ENCODE data around the gene THOC6. TPM values are rescaled to one million over a fixed set of nuclear protein-coding genes. Genes with fewer than 3 reads are reported as not detected.
"Not testable (repeated sequence)": the region's sequence is repeated elsewhere in the genome, so short reads cannot be mapped to it uniquely, and the experiment has no call there.

Gene THOC6
- polyA plus RNA-seq, 2 of the 4 experiments (the other 2 are of a cell fraction), result 32.5 to 53.2 TPM

DNA sequence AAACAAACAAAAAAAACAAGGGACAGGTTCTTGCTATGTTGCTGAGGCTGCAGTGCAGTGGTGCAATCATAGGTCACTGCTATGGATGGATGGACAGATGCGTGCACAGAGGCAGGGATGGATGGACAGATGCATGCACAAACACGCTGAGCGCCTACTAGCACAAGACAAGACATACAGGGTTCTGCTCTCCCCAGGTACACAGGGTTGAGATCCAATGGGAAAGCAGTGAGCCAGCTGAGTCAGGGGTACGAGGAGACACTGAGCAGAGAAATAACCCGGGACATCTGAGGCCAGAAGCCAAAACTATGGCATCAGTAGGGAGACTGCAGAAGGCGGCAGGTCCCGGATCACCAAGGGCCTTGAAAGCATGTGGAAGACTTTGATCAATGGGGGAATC is 47.8 kb downstream of the THOC6 start:
- Histone ChIP-seq H3K4me3 (no peak overlapping the region), H3K9me3 (no peaks in the 10 kb centered on the region), H3K27ac (no peak overlapping the region), H3K4me2 (no peak overlapping the region), H3K4me1 (no peaks in the 10 kb centered on the region)
- TF ChIP-seq CBX8 (IDR thresholded peaks at IDR 0.05) (no peak), POLR2A (IDR thresholded peaks at IDR 0.05; ENCODE audit: low read length) (no peak), RARB (CRISPR knock-in tag; IDR thresholded peaks at IDR 0.05) (no peak), EHF (CRISPR knock-in tag; IDR thresholded peaks at IDR 0.05) (no peak), SREBF2 (IDR thresholded peaks at IDR 0.05) (no peak), POLR2AphosphoS2 (conservative IDR thresholded peaks at IDR 0.05; ENCODE audit: low read length) (no peak), PBX3 (IDR thresholded peaks at IDR 0.05) (no peak), NPAS2 (CRISPR knock-in tag; IDR thresholded peaks at IDR 0.05; ENCODE audit: borderline replicate concordance) (no peak), CHD2 (IDR thresholded peaks at IDR 0.05; ENCODE audit: low read length, partially characterized antibody) (no peak), ZNF302 (CRISPR knock-in tag; IDR thresholded peaks at IDR 0.05) (no peak), JUN (IDR thresholded peaks at IDR 0.05) (no peak), MAZ (IDR thresholded peaks at IDR 0.05; ENCODE audit: borderline replicate concordance, low read depth, low read length) (no peak), CEBPB (IDR thresholded peaks at IDR 0.05) (no peak)
- TF ChIP-seq, protein P1, sequence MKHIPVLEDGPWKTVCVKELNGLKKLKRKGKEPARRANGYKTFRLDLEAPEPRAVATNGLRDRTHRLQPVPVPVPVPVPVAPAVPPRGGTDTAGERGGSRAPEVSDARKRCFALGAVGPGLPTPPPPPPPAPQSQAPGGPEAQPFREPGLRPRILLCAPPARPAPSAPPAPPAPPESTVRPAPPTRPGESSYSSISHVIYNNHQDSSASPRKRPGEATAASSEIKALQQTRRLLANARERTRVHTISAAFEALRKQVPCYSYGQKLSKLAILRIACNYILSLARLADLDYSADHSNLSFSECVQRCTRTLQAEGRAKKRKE (CRISPR knock-in tag; IDR thresholded peaks at IDR 0.05; ENCODE audit: low read depth), result no peak
- TF ChIP-seq, protein P2, sequence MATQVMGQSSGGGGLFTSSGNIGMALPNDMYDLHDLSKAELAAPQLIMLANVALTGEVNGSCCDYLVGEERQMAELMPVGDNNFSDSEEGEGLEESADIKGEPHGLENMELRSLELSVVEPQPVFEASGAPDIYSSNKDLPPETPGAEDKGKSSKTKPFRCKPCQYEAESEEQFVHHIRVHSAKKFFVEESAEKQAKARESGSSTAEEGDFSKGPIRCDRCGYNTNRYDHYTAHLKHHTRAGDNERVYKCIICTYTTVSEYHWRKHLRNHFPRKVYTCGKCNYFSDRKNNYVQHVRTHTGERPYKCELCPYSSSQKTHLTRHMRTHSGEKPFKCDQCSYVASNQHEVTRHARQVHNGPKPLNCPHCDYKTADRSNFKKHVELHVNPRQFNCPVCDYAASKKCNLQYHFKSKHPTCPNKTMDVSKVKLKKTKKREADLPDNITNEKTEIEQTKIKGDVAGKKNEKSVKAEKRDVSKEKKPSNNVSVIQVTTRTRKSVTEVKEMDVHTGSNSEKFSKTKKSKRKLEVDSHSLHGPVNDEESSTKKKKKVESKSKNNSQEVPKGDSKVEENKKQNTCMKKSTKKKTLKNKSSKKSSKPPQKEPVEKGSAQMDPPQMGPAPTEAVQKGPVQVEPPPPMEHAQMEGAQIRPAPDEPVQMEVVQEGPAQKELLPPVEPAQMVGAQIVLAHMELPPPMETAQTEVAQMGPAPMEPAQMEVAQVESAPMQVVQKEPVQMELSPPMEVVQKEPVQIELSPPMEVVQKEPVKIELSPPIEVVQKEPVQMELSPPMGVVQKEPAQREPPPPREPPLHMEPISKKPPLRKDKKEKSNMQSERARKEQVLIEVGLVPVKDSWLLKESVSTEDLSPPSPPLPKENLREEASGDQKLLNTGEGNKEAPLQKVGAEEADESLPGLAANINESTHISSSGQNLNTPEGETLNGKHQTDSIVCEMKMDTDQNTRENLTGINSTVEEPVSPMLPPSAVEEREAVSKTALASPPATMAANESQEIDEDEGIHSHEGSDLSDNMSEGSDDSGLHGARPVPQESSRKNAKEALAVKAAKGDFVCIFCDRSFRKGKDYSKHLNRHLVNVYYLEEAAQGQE (IDR thresholded peaks at IDR 0.05), result no peak
- FAIRE-seq, result no peak
- CTCF ChIA-PET, result interaction anchor here (1.0 to 1.5 kb wide), 2 partner anchors 12 to 58 kb away, joined by 3 to 8 read pairs; no protein-coding TSS in a partner anchor
- POLR2A ChIA-PET, result no interaction called here
- 77% methylated on average over 7 of the region's 7 CpGs for WGBS (ENCODE audit: missing lambda C conversion rate)
- ATAC-seq, result no peak
- DNase-seq (ENCODE audit: low read depth in 1 of 2, low spot score in 1 of 2), result no peak

DNA sequence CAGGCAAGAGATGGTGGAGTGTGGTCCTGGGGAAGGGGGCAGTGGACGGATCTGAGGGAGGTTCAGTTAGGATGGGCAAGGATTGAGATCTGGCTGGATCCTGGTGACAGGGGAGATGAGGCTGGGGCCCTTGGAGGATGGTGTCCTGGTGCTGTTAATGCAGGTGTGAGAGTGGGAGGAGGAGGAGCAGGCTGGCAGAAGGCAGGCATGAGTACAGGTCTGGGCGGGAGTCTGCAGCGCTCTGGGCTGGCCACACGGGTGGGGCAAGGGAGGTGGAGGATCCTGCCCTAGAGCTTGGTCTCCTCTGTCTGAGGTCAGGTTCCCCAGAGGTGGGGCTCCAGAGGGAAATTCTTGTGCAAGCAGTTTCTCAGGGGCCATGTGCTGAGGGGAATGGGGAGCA is 48.3 kb downstream of the THOC6 start:
- H3K4me2 ChIP-seq; H3K4me3 ChIP-seq; H3K4me1 ChIP-seq; DNase-seq (ENCODE audit: low read depth in 1 of 2, low spot score in 1 of 2); POLR2A ChIA-PET; H3K27ac ChIP-seq; H3K9me3 ChIP-seq; FAIRE-seq; CTCF ChIA-PET: not testable (repeated sequence)
- peak; percentile 13 to 37; a peak in 1 of 6 replicates for ATAC-seq
- WGBS (ENCODE audit: missing lambda C conversion rate), result 59% methylated on average over 4 of the region's 4 CpGs

DNA sequence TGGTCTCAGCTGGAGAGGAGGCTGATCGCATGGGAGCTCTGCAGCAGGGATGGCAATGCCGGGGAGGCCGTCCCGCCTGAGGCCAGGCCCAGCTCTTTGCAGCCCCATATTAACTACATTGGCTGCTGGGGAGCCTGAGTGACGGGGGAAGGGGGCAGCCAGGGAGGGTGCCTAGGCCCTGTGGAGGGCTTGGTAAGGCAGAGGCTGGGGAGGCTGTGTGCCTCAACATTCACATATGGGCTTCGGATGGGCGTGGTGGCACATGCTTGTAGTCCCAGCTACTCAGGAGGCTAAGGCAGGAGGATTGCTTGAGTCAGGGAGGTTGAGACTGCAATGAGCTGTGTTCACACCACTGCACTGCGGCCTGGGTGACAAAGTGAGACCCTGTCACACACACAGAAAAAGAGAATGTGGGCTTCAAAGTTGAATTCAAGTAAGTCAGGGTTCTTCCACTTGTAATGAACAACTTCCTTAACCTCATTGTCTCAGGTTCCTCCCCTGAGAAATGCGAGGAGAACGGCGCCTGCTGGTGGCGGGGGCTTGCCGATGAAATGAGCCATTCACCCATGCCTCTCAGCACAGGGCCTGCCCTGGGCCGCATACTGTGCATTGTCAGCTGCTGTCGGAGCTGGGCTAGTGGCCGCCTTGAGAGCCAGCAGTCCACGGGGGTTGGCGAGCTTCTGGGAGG is 48.9 kb downstream of the THOC6 start:
- CTCF ChIA-PET, result not testable (repeated sequence)

More for the DNA sequence above, 48.9 kb downstream of the THOC6 start:
- H3K27ac ChIP-seq; POLR2A ChIA-PET; H3K4me3 ChIP-seq; FAIRE-seq; DNase-seq (ENCODE audit: low read depth in 1 of 2, low spot score in 1 of 2); H3K4me1 ChIP-seq; H3K4me2 ChIP-seq; H3K9me3 ChIP-seq: not testable (repeated sequence)
- peak; percentile 11 to 29; a peak in 2 of 6 replicates for ATAC-seq
- 89% methylated on average over 4 of the region's 18 CpGs for WGBS (ENCODE audit: missing lambda C conversion rate)
